Body of pancreas (tissue), 4 donors: ENCODE measurements around the gene NMT1.

Experiments
- CTCF ChIP-seq, 7 experiments: fragments of 450-650 bp in 4 of 7; fragments of 200-600 bp in 3 of 7; sonication (generic) in 3 of 7; IDR thresholded peaks; one replicate each; pipeline ENCODE4 v1.5.1; 2016 to 2019; ENCODE audit warnings: antibody characterized with exemption in 7 of 7
- POLR2A ChIP-seq, 3 donors: fragments of 450-650 bp; IDR thresholded peaks; one replicate each; pipeline ENCODE4 v1.6.1; 2016; ENCODE audit warnings: antibody characterized with exemption in 3 of 3, mild to moderate bottlenecking in 2 of 3

- TF ChIP-seq CTCF (IDR thresholded peaks at IDR 0.05), result no peak
- TF ChIP-seq POLR2A (IDR thresholded peaks at IDR 0.05), result no peak
Observed at GRCh38 chr17:45139533-45139920, 78.4 kb downstream of the NMT1 start.
